CD4-positive, alpha-beta T cell (primary cell): Measurements from ENCODE around the gene RGS16. TPM values are rescaled to one million over a fixed set of nuclear protein-coding genes. Genes with fewer than 3 reads are reported as not detected.

Source experiments
- ATAC-seq: fragments of 200-7000 bp; cut with Tn5 transposase; one replicate; pipeline ENCODE4 v1.10.0; 2022; ENCODE audit warnings: mild to moderate bottlenecking; ENCODE audit not compliant: poor library complexity
- CTCF ChIA-PET: fragments of 350-600 bp; sonication (Branson Sonifier 250); formaldehyde crosslinking; loops from one replicate; lab custom pipeline; 2021; ENCODE audit warnings: antibody characterized with exemption, inconsistent platforms; lab: Charles Lee
- POLR2A ChIA-PET: fragments of 350-600 bp; sonication (Branson Sonifier 250); formaldehyde crosslinking; loops from one replicate; lab custom pipeline; 2021; ENCODE audit warnings: antibody characterized with exemption, inconsistent platforms; lab: Charles Lee
- DNase-seq, 14 experiments: peaks; one replicate each; pipeline ENCODE4 v3.0.0-alpha.2; 2013 to 2020; ENCODE audit warnings: mixed read lengths in 2 of 14
- H3K27ac ChIP-seq, 2 donors: one replicate each; pipeline versions ENCODE4 v1.5.1 to v1.7.0; 2013; ENCODE audit warnings: low read length in 2 of 2, low read depth in 1 of 2, mild to moderate bottlenecking in 1 of 2
- H3K27me3 ChIP-seq, 2 experiments: 1 replicate in 1 of 2; 2 replicates in 1 of 2; pipeline versions ENCODE4 v1.6.1 to v1.7.0; 2013; ENCODE audit warnings: low read length in 2 of 2, control low read depth in 1 of 2, mild to moderate bottlenecking in 1 of 2, moderate library complexity in 1 of 2; ENCODE audit not compliant: insufficient read depth in 2 of 2, control insufficient read depth in 1 of 2
- H3K36me3 ChIP-seq: one replicate; pipeline ENCODE4 v1.6.1; 2013; ENCODE audit warnings: low read length, control low read depth; ENCODE audit not compliant: insufficient read depth
- H3K4me1 ChIP-seq: one replicate; pipeline ENCODE4 v1.6.1; 2013; ENCODE audit warnings: low read length, control low read depth; ENCODE audit not compliant: insufficient read depth
- H3K4me3 ChIP-seq: one replicate; pipeline ENCODE4 v1.5.1; 2013; ENCODE audit warnings: mild to moderate bottlenecking, low read length, moderate library complexity
- H3K9me3 ChIP-seq, 2 experiments: 1 replicate in 1 of 2; 2 replicates in 1 of 2; pipeline versions ENCODE4 v1.6.1 to v1.7.0; 2013; ENCODE audit warnings: low read length in 2 of 2, mild to moderate bottlenecking in 2 of 2, control low read depth in 1 of 2, moderate library complexity in 1 of 2; ENCODE audit not compliant: control insufficient read depth in 1 of 2, insufficient read depth in 1 of 2
- H3K27ac Mint-ChIP-seq: one replicate; pipeline ENCODE4 v1.8.0; 2020; ENCODE audit warnings: mixed read lengths
- H3K27me3 Mint-ChIP-seq: one replicate; pipeline ENCODE4 v1.8.0; 2021; ENCODE audit warnings: mixed read lengths
- H3K36me3 Mint-ChIP-seq: one replicate; pipeline ENCODE4 v1.8.0; 2021; ENCODE audit warnings: low read depth, mixed read lengths
- H3K4me1 Mint-ChIP-seq: one replicate; pipeline ENCODE4 v1.8.0; 2021; ENCODE audit warnings: low read depth, mixed read lengths
- H3K4me3 Mint-ChIP-seq: one replicate; pipeline ENCODE4 v1.8.0; 2020; ENCODE audit warnings: mild to moderate bottlenecking, mixed read lengths
- H3K9me3 Mint-ChIP-seq: one replicate; pipeline ENCODE4 v1.8.0; 2020; ENCODE audit warnings: mixed read lengths
- CTCF ChIP-seq: fragments of 200-600 bp; IDR thresholded peaks from one replicate; pipeline ENCODE4 v1.8.0; 2022; ENCODE audit warnings: antibody characterized with exemption, mild to moderate bottlenecking
- intact Hi-C, 2 experiments: fragments of 100-400 bp; cut with DNase I in 1 of 2; cut with micrococcal nuclease in 1 of 2; formaldehyde crosslinking; loops; one replicate each; pipeline versions ENCODE4 v1.15.1 to v1.9.0; 2023 to 2025; cut with DNase I, micrococcal nuclease
- total RNA-seq, 174 experiments: library from RNA in 2 of 174; stranded (reverse) in 2 of 174; gene quantifications; one replicate each; pipeline ENCODE4 v1.2.3 and lab custom pipeline; 2021 to 2026

The RGS16 gene
- total RNA-seq, 2 experiments from 2014 or later = 16.3 to 16.4 TPM

- Mint-ChIP-seq H3K4me3 (no peak overlapping the region), H3K9me3 (no peaks in the 10 kb centered on the region), H3K27ac (no peak overlapping the region), H3K36me3 (no peaks in the 10 kb centered on the region), H3K4me1 (no peaks in the 10 kb centered on the region), H3K27me3 (no peaks in the 10 kb centered on the region)
- intact Hi-C loops = no loop called here
- ATAC-seq (no peak), DNase-seq (no peak)
- Histone ChIP-seq H3K27me3 (no peaks in the 10 kb centered on the region), H3K36me3 (no peaks in the 10 kb centered on the region), H3K27ac (no peak overlapping the region), H3K4me3 (no peak overlapping the region), H3K4me1 (no peaks in the 10 kb centered on the region), H3K9me3 (no peaks in the 10 kb centered on the region)
- TF ChIP-seq CTCF = no peak
- POLR2A ChIA-PET = no interaction called here
- CTCF ChIA-PET = no interaction called here
Measured at GRCh38 chr1:182651339-182651724, 47.1 kb upstream of the RGS16 start.

GRCh38 chr1:182650678-182651338 is 46.6 kb upstream of the RGS16 start:
- ATAC-seq (no peak), DNase-seq (no peak)
- Histone ChIP-seq H3K27me3 (no peaks in the 10 kb centered on the region), H3K4me3 (no peak overlapping the region), H3K4me1 (no peaks in the 10 kb centered on the region), H3K9me3 (no peaks in the 10 kb centered on the region), H3K27ac (no peak overlapping the region), H3K36me3 (no peaks in the 10 kb centered on the region)
- intact Hi-C loops = no loop called here
- Mint-ChIP-seq H3K9me3 (no peaks in the 10 kb centered on the region), H3K4me1 (no peaks in the 10 kb centered on the region), H3K27ac (no peak overlapping the region), H3K27me3 (no peaks in the 10 kb centered on the region), H3K4me3 (no peak overlapping the region), H3K36me3 (no peaks in the 10 kb centered on the region)
- ChIA-PET POLR2A (no interaction called here), CTCF (no interaction called here)
- no peak for TF ChIP-seq CTCF

DNA sequence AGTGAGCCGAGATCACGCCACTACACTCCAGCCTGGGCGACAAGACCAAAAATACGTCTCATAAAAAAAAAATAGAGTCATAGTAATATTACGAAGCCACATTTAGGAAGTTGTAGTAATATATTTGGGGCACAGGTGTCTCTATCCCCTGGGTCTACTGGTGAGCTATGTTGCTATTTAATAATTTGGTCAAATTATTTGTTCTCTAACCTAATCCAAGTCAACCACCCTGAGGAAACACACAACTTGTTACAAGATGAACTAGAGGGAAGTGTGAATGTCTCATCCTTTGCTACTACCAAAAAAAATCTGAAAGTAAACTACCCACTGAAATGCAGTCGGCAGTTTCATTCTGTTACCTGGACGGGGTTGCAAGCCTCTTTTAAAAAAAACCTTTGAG is 44.9 kb upstream of the RGS16 start:
- ChIA-PET CTCF (no interaction called here), POLR2A (interaction anchor here (0.6 kb wide), 1 partner anchor 9 kb away, joined by 3 read pairs; no protein-coding TSS in a partner anchor)
- no peaks in the 10 kb centered on the region for H3K4me1 ChIP-seq

More for the DNA sequence above, 44.9 kb upstream of the RGS16 start:
- Histone ChIP-seq H3K4me3 (no peak overlapping the region), H3K27ac (no peak overlapping the region), H3K36me3 (no peaks in the 10 kb centered on the region), H3K9me3 (no peaks in the 10 kb centered on the region), H3K27me3 (no peaks in the 10 kb centered on the region)
- Mint-ChIP-seq H3K36me3 (no peaks in the 10 kb centered on the region), H3K9me3 (no peaks in the 10 kb centered on the region), H3K27ac (no peak overlapping the region), H3K4me1 (no peaks in the 10 kb centered on the region), H3K27me3 (no peaks in the 10 kb centered on the region), H3K4me3 (no peak overlapping the region)
- ATAC-seq (no peak), DNase-seq (no peak)
- TF ChIP-seq CTCF = no peak
- intact Hi-C loops = loop anchor here in 1 of 2 experiments (5.0 kb wide), 1 partner anchor 113 kb away; no protein-coding TSS in a partner anchor
